K562 treated with DMSO at 1 percent for 12 hours (cell line): ENCODE data around the gene SIGLEC14. TPM values are rescaled to one million over a fixed set of nuclear protein-coding genes. Genes with fewer than 3 reads are reported as not detected.

ENCODE experiments used
- total RNA-seq: library from RNA; unstranded; fragments of 300-600 nt; gene quantifications from 2 replicates; pipeline ENCODE4 v1.2.3, GENCODE V29; 2022; ENCODE audit not compliant: insufficient read depth

Gene SIGLEC14, protein sequence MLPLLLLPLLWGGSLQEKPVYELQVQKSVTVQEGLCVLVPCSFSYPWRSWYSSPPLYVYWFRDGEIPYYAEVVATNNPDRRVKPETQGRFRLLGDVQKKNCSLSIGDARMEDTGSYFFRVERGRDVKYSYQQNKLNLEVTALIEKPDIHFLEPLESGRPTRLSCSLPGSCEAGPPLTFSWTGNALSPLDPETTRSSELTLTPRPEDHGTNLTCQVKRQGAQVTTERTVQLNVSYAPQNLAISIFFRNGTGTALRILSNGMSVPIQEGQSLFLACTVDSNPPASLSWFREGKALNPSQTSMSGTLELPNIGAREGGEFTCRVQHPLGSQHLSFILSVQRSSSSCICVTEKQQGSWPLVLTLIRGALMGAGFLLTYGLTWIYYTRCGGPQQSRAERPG
- total RNA-seq = not detected in 2 replicates

DNA sequence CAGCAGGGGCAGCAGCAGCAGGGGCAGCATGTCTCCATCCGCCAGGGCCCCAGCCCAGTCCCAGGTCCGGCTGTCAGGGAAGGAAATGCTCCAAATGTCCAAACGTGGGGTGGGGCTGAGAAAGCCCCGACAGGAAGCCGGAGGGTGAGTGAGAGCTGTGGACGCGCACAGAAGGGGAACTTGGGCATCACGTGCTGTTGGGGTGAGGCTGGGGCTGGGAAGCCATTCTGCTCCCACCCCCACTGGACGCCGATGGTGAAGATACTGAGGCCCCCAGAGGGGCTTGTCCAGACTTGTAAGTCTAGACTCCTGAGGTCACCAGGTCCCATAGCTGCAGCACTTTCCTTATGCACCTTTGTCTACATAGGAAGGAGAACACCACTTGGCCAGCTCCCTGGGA is at the start of gene SIGLEC14:
SIGLEC14 (minus strand) TSS at position 96 of the 400 bp plus-strand sequence; CDS start at position 30, 66 bp downstream.

DNA sequence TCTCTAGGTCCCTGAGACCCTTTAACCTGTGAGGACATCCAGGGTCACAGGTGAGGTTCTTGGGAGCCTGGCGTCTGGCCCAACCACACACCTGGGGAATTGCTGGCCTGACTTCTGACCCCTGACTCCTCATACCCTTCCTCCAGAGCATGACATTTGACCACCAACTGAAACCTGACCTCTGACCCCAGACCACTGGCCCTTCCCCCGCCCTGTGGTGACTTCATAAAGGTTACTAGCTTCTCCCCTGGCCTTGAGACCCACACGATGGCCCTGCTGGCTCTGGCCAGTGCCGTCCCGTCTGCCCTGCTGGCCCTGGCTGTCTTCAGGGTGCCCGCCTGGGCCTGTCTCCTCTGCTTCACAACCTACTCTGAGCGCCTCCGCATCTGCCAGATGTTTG is 46.6 kb upstream of the SIGLEC14 start, which contains the start of gene SPACA6:
SPACA6 (plus strand) TSS at position 71 of the 400 bp plus-strand sequence; CDS start at position 268, 197 bp downstream.

DNA sequence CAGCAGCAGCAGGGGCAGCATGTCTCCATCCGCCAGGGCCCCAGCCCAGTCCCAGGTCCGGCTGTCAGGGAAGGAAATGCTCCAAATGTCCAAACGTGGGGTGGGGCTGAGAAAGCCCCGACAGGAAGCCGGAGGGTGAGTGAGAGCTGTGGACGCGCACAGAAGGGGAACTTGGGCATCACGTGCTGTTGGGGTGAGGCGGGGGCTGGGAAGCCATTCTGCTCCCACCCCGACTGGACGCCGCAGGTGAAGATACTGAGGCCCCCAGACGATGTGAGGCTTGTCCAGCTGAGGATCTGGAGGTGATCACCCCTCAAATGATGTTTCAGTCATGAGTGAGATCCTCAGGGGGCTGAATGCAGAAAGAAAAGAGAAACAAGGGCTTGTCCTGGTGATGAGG is 16.3 kb downstream of the SIGLEC14 start, which contains the start of gene SIGLEC5:
SIGLEC5 (minus strand) TSS at position 87 of the 400 bp plus-strand sequence; CDS start at position 21, 66 bp downstream.

Other genes with a start within 250 kb of the SIGLEC14 start
- 0.77 TPM in 1 of 2 replicates, not detected in the other for gene SIGLEC10, start 229.2 kb downstream of the SIGLEC14 start, total RNA-seq
- 0.26 and 0.70 TPM in 2 replicates for gene SIGLEC8, start 188.4 kb downstream of the SIGLEC14 start, total RNA-seq
- gene CEACAM18, start 168.3 kb downstream of the SIGLEC14 start, total RNA-seq = not detected in 2 replicates
- 1.2 and 1.4 TPM in 2 replicates for gene SIGLEC12, start 145.0 kb downstream of the SIGLEC14 start, total RNA-seq
- gene SIGLEC6, start 115.2 kb downstream of the SIGLEC14 start, total RNA-seq = 7.9 and 20.2 TPM in 2 replicates
- gene ZNF175, start 75.5 kb downstream of the SIGLEC14 start, total RNA-seq = 4.7 and 15.7 TPM in 2 replicates
- gene SIGLEC5, start 16.4 kb downstream of the SIGLEC14 start, total RNA-seq = 0.99 TPM in 1 of 2 replicates, not detected in the other
- gene SPACA6, start 46.5 kb upstream of the SIGLEC14 start, total RNA-seq = 17.0 and 35.0 TPM in 2 replicates
- not detected in 2 replicates for gene HAS1, start 77.2 kb upstream of the SIGLEC14 start, total RNA-seq
- gene FPR1, start 105.1 kb upstream of the SIGLEC14 start, total RNA-seq = not detected in 2 replicates
- gene FPR2, start 114.4 kb upstream of the SIGLEC14 start, total RNA-seq = 1.0 TPM in 1 of 2 replicates, not detected in the other
- 0.69 TPM in 1 of 2 replicates, not detected in the other for gene FPR3, start 148.3 kb upstream of the SIGLEC14 start, total RNA-seq
- 1.2 and 11.2 TPM in 2 replicates for gene ZNF577, start 241.1 kb upstream of the SIGLEC14 start, total RNA-seq